Chondrocyte (in vitro differentiated cells): ENCODE results near the gene GGNBP2. TPM values are rescaled to one million over a fixed set of nuclear protein-coding genes. Genes with fewer than 3 reads are reported as not detected.

Source experiments
- DNase-seq: peaks from one replicate; pipeline ENCODE4 v3.0.0; 2021; ENCODE audit warnings: mixed read lengths, low spot score
- H3K27ac Mint-ChIP-seq: one replicate; pipeline ENCODE4 v1.8.0; 2021; ENCODE audit warnings: mild to moderate bottlenecking, moderate library complexity, mixed read lengths; ENCODE audit not compliant: unreplicated experiment
- H3K27me3 Mint-ChIP-seq: 2 replicates; pipeline ENCODE4 v1.8.0; 2021; ENCODE audit warnings: low read depth, mixed read lengths
- H3K36me3 Mint-ChIP-seq: 2 replicates; pipeline ENCODE4 v1.8.0; 2021; ENCODE audit warnings: low read depth, mixed read lengths
- H3K4me1 Mint-ChIP-seq: 2 replicates; pipeline ENCODE4 v1.8.0; 2021; ENCODE audit warnings: low read depth, mild to moderate bottlenecking, mixed read lengths
- H3K4me3 Mint-ChIP-seq: one replicate; pipeline ENCODE4 v1.8.0; 2021; ENCODE audit warnings: mild to moderate bottlenecking, moderate library complexity, mixed read lengths; ENCODE audit not compliant: unreplicated experiment
- H3K9me3 Mint-ChIP-seq: 2 replicates; pipeline ENCODE4 v1.8.0; 2021; ENCODE audit warnings: low read depth, mixed read lengths
- total RNA-seq: library from RNA; stranded (reverse); gene quantifications from 3 replicates; pipeline ENCODE4 v1.2.1, GENCODE V29; 2021
- TF ChIP-seq, protein P1 (sequence below): fragments of 200-600 bp; sonication (generic); IDR thresholded peaks from 2 replicates; pipeline ENCODE4 v1.5.0; 2021; ENCODE audit warnings: antibody characterized with exemption, mild to moderate bottlenecking, moderate library complexity

The GGNBP2 gene
- total RNA-seq, 1 donor from 2014 or later: 68.2 TPM

DNA sequence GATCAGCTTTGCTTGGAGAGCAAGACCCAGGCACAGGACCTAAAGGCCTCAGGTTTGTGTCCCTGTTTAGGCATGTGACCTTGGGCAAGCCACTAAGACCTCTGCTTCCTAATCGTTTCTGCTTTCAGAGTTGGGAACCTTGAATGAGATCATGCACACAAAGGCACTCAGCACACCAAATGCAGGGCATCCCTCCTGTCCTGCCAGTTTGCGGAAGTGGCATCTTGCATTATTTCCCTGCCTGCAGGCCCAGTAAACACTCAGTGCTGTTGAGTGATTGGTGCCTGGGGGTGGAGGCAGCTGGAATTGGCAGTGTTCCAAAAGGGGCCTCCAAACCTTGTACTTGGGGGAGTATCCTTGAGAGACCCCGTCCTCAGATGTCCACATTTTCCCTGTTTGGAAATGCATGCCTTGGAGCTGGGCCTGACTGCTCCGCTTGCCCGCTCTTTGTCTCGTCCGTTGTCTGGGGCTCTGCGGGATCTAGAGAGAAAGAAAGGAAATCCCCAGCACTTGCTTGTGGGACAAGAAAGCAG lies 85.3 kb downstream of the GGNBP2 start:
- DNase-seq: no peak
- Mint-ChIP-seq H3K9me3 (no peaks in the 10 kb centered on the region), H3K4me1 (peaks cover 18% of the 10 kb centered on the region), H3K4me3 (no peak overlapping the region), H3K27me3 (peaks cover 22% of the 10 kb centered on the region), H3K27ac (no peak overlapping the region), H3K36me3 (no peaks in the 10 kb centered on the region)
- TF ChIP-seq, protein P1, sequence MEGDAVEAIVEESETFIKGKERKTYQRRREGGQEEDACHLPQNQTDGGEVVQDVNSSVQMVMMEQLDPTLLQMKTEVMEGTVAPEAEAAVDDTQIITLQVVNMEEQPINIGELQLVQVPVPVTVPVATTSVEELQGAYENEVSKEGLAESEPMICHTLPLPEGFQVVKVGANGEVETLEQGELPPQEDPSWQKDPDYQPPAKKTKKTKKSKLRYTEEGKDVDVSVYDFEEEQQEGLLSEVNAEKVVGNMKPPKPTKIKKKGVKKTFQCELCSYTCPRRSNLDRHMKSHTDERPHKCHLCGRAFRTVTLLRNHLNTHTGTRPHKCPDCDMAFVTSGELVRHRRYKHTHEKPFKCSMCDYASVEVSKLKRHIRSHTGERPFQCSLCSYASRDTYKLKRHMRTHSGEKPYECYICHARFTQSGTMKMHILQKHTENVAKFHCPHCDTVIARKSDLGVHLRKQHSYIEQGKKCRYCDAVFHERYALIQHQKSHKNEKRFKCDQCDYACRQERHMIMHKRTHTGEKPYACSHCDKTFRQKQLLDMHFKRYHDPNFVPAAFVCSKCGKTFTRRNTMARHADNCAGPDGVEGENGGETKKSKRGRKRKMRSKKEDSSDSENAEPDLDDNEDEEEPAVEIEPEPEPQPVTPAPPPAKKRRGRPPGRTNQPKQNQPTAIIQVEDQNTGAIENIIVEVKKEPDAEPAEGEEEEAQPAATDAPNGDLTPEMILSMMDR: no peak

DNA sequence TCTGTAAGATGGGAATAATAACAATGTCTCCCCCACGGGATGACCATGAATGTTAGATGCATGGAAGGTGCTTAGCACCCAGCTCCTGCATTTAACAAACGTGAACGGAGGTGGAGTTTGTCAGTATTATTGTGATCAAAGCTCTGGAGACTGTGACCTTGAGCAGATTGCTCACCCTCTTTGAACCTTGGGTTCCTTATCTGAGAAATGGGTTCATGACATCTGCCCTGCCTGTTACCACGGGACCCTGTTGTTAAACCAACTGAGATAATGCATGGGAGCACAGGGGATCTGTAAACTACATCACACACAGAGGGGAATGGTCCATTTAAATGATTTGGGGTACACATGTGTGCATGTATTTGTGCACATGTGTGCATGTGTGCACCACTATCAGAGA lies 86.3 kb downstream of the GGNBP2 start:
- DNase-seq: no peak
- TF ChIP-seq, protein P1: no peak

GRCh38 chr17:36632916-36633771 lies 88.4 kb downstream of the GGNBP2 start:
- peaks cover 46% of the 10 kb centered on the region for H3K27me3 Mint-ChIP-seq
- H3K9me3 Mint-ChIP-seq: no peaks in the 10 kb centered on the region
- TF ChIP-seq, protein P1: no peak
- peak overlapping the region; percentile 31 for H3K4me3 Mint-ChIP-seq
- no peak overlapping the region for H3K27ac Mint-ChIP-seq
- H3K4me1 Mint-ChIP-seq: peaks cover 18% of the 10 kb centered on the region
- no peaks in the 10 kb centered on the region for H3K36me3 Mint-ChIP-seq
- no peak for DNase-seq

More for the DNA sequence above, 86.3 kb downstream of the GGNBP2 start:
- Mint-ChIP-seq H3K36me3 (no peaks in the 10 kb centered on the region), H3K9me3 (no peaks in the 10 kb centered on the region), H3K27me3 (peaks cover 27% of the 10 kb centered on the region), H3K27ac (no peak overlapping the region), H3K4me3 (no peak overlapping the region), H3K4me1 (peaks cover 18% of the 10 kb centered on the region)

Other genes with a start within 250 kb of the GGNBP2 start
- not detected in 3 replicates for gene TBC1D3G, start 221.0 kb upstream of the GGNBP2 start, total RNA-seq
- not detected in 3 replicates for gene TBC1D3H, start 156.5 kb upstream of the GGNBP2 start, total RNA-seq
- 24.7 to 25.9 TPM (median 25.2 TPM) in 3 replicates for gene ZNHIT3, start 58.2 kb upstream of the GGNBP2 start, total RNA-seq
- 51.5 to 75.6 TPM (median 52.6 TPM) in 3 replicates for gene MYO19, start 10.1 kb upstream of the GGNBP2 start, total RNA-seq
- 10.5 to 15.4 TPM (median 11.0 TPM) in 3 replicates for gene PIGW, start 9.9 kb upstream of the GGNBP2 start, total RNA-seq
- 4.2 to 7.0 TPM (median 5.1 TPM) in 3 replicates for gene DHRS11, start 47.0 kb downstream of the GGNBP2 start, total RNA-seq
- 2.5 to 3.9 TPM (median 2.6 TPM) in 3 replicates for gene MRM1, start 56.7 kb downstream of the GGNBP2 start, total RNA-seq